ENCODE results near the gene PPP1R14D. TPM values are rescaled to one million over a fixed set of nuclear protein-coding genes. Genes with fewer than 3 reads are reported as not detected.
A peak's percentile ranks its signal among the peaks of the same experiment; 100 is the strongest.

PPP1R14D gene
- total RNA-seq, 1 experiment from 2014 or later, result not detected

- Histone ChIP-seq H3K36me3 (ENCODE audit: control insufficient read depth in 1 of 2, insufficient read depth in 2 of 2, low read length in 2 of 2) (peaks cover 5 to 10% of the 10 kb centered on the region in 2 experiments; a peak in 3 of 4 replicates), H3K9me3 (ENCODE audit: control insufficient read depth in 1 of 2, insufficient read depth in 1 of 2, low read depth in 1 of 2, low read length in 2 of 2) (no peaks in the 10 kb centered on the region), H3K9ac (ENCODE audit: low read length) (peak overlapping the region; percentile 77), H3K9me2 (ENCODE audit: insufficient read depth) (no peaks in the 10 kb centered on the region), H3K27ac (ENCODE audit: low read depth, low read length) (peak overlapping the region; percentile 93), H4K20me1 (ENCODE audit: insufficient read depth) (no peaks in the 10 kb centered on the region; the same call in 1 of the 2 replicates), H3K4me2 (ENCODE audit: low read length) (peak overlapping the region; percentile 99), H2AFZ (ENCODE audit: low read depth, low read length, poor library complexity, severe bottlenecking) (no peak overlapping the region), H3K27me3 (ENCODE audit: insufficient read depth, low read length) (no peaks in the 10 kb centered on the region), H3K79me2 (ENCODE audit: insufficient read depth, low read length) (peaks cover 59% of the 10 kb centered on the region), H3K4me3 (replicated peaks in 1 of 2; ENCODE audit: low read depth in 1 of 2, low read length in 2 of 2) (peak overlapping the region; percentile 79 to 95), H3K4me1 (ENCODE audit: control insufficient read depth in 1 of 2, insufficient read depth in 2 of 2, low read length in 2 of 2) (peaks cover 37 to 48% of the 10 kb centered on the region in 2 experiments)
- ChIA-PET RAD21 (ENCODE audit: low non-redundant PET in 1 of 2, low total read pairs in 2 of 2, uncharacterized antibody in 2 of 2, unreplicated experiment in 2 of 2) (no interaction called here), POLR2A (no interaction called here), CTCF (interaction anchor here (0.6 to 5.2 kb wide), 4 partner anchors 13 to 50 kb away, joined by 3 to 61 read pairs (median 5); partner anchors contain the start of gene VPS18)
- no TSS peak for BruUV-seq (replicated peaks)
- no peak for ATAC-seq
- TF ChIP-seq CBX3 (IDR thresholded peaks at IDR 0.05; ENCODE audit: low read depth), result no peak
- TF ChIP-seq, protein P1, sequence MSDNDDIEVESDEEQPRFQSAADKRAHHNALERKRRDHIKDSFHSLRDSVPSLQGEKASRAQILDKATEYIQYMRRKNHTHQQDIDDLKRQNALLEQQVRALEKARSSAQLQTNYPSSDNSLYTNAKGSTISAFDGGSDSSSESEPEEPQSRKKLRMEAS (IDR thresholded peaks at IDR 0.05), result no peak
- TF ChIP-seq EZH2 (IDR thresholded peaks at IDR 0.05), result no peak
- no peak for TF ChIP-seq RAD21 (IDR thresholded peaks at IDR 0.05; ENCODE audit: low read depth)
- TF ChIP-seq EZH2phosphoT487 (IDR thresholded peaks at IDR 0.05; ENCODE audit: borderline replicate concordance), result no peak
- TF ChIP-seq, protein P2, sequence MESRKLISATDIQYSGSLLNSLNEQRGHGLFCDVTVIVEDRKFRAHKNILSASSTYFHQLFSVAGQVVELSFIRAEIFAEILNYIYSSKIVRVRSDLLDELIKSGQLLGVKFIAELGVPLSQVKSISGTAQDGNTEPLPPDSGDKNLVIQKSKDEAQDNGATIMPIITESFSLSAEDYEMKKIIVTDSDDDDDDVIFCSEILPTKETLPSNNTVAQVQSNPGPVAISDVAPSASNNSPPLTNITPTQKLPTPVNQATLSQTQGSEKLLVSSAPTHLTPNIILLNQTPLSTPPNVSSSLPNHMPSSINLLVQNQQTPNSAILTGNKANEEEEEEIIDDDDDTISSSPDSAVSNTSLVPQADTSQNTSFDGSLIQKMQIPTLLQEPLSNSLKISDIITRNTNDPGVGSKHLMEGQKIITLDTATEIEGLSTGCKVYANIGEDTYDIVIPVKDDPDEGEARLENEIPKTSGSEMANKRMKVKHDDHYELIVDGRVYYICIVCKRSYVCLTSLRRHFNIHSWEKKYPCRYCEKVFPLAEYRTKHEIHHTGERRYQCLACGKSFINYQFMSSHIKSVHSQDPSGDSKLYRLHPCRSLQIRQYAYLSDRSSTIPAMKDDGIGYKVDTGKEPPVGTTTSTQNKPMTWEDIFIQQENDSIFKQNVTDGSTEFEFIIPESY (IDR thresholded peaks at IDR 0.05; ENCODE audit: extremely low read depth, insufficient replicate concordance, low read length), result no peak
- no peak for TF ChIP-seq YY1 (IDR thresholded peaks at IDR 0.05; ENCODE audit: extremely low read depth, insufficient replicate concordance, low read depth, low read length)
- TF ChIP-seq CEBPB (IDR thresholded peaks at IDR 0.05; ENCODE audit: low read depth), result no peak
- no peak for TF ChIP-seq FOSL1 (IDR thresholded peaks at IDR 0.05; ENCODE audit: low read depth)
- TF ChIP-seq EGR1 (IDR thresholded peaks at IDR 0.05; ENCODE audit: low read depth), result no peak
- TF ChIP-seq SRF (IDR thresholded peaks at IDR 0.05; ENCODE audit: low read depth), result no peak
- no peak for TF ChIP-seq REST (IDR thresholded peaks at IDR 0.05; ENCODE audit: low read depth)
- no peak for TF ChIP-seq TCF7L2 (IDR thresholded peaks at IDR 0.05; ENCODE audit: borderline replicate concordance, extremely low read depth, insufficient read depth, insufficient read length)
- TF ChIP-seq ELF1 (IDR thresholded peaks at IDR 0.05; ENCODE audit: borderline replicate concordance, low read depth), result no peak
- TF ChIP-seq ZFX (IDR thresholded peaks at IDR 0.05), result no peak
- intact Hi-C loops (cut with micrococcal nuclease), result loop anchor here (2.0 kb wide), 1 partner anchor 58 kb away; no protein-coding TSS in a partner anchor
- DNase-seq (ENCODE audit: low read depth, low spot score), result no peak
Measured at GRCh38 chr15:40845036-40845435, 16.5 kb upstream of the PPP1R14D start.

Data from HCT116 (cell line).